ENCODE data around the gene HSH2D.

HSH2D gene

DNA sequence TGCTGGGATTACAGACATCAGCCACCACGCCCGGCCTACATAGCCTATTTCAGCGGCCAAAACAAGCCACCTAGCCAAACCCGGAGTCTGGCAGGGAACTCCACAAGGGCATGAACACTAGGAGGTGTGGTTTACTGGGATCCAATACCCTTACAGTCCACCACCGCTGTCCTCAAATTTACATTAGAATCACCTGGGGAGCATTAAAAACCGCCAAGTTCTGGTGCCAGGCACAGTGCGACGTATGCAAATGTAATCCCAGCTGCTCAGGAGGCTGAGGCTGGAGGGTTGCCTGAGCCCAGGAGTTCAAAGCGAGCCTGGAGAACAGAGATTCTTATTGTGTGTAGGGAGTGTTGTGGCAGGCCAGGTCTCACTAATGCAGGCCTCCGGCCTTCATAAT is 50.0 kb downstream of the HSH2D start:
- DNase-seq (ENCODE audit: low read depth in 2 of 2): no peak

- DNase-seq (ENCODE audit: low read depth in 2 of 2): no peak
Observed at GRCh38 chr19:16197188-16197621, 53.7 kb downstream of the HSH2D start.

GRCh38 chr19:16197622-16198369 is 54.3 kb downstream of the HSH2D start, which contains the start of gene AP1M1:
AP1M1 (plus strand) TSS chr19:16197911; CDS start chr19:16198027, 116 bp downstream.
- DNase-seq (ENCODE audit: low read depth in 2 of 2): peak; percentile 97

GRCh38 chr19:16198370-16198651 is 54.8 kb downstream of the HSH2D start:
- no peak for DNase-seq (ENCODE audit: low read depth in 2 of 2)

- DNase-seq (ENCODE audit: low read depth in 2 of 2): no peak
Observed at GRCh38 chr19:16199275-16199932, 55.9 kb downstream of the HSH2D start.

- no peak for DNase-seq (ENCODE audit: low read depth in 2 of 2)
Observed at GRCh38 chr19:16200038-16201010, 56.8 kb downstream of the HSH2D start.

GRCh38 chr19:16201011-16201391 is 57.5 kb downstream of the HSH2D start:
- DNase-seq (ENCODE audit: low read depth in 2 of 2): no peak

- no peak for DNase-seq (ENCODE audit: low read depth in 2 of 2)
Observed at GRCh38 chr19:16202320-16203255, 59.1 kb downstream of the HSH2D start.

- no peak for DNase-seq (ENCODE audit: low read depth in 2 of 2)
Observed at GRCh38 chr19:16203256-16204004, 59.9 kb downstream of the HSH2D start.

- no peak for DNase-seq (ENCODE audit: low read depth in 2 of 2)
Observed at GRCh38 chr19:16204005-16204294, 60.5 kb downstream of the HSH2D start.

- DNase-seq (ENCODE audit: low read depth in 2 of 2): no peak
Observed at GRCh38 chr19:16205205-16206045, 61.9 kb downstream of the HSH2D start.

GRCh38 chr19:16206046-16206605 is 62.6 kb downstream of the HSH2D start:
- no peak for DNase-seq (ENCODE audit: low read depth in 2 of 2)

DNA sequence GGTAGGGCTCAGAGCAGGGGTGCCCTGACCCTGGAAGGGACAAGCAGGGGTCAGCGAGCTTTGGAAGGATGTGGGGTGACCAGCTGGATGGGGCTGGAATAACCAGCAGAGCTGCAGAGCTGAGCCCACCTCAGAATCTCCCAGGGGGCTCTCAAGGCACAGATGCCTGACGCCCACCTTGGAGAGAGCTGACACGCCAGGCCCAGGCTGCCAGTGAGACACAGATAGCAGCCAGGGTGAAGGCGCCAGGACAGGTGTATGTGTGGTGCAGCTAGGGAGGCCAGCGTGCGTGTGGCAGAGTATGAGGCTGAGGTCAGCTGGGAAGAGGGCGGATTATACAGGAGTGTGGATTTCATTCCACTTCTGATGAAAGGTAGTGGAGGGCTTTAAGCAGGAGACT is 63.2 kb downstream of the HSH2D start:
- no peak for DNase-seq (ENCODE audit: low read depth in 2 of 2)

DNA sequence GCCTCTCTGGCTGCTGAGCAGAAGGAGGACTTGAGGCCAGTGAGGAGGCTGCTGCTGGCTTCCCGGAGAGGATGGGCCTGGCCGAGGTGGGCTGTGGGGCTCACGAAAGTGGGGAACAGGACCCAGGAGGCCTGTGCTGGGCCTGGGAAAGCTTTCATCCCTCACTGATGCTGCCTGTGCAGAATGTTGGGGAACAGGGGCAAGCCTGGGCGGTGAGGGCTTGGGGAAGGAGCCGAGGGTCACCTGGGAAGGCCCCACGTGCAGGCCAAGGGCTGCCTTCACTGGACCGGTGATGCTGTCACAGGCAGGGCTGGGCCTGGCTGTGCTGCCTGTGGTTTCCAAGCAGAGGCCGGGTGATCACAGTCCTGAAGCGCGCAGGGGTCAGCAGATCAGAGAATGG is 63.6 kb downstream of the HSH2D start:
- DNase-seq (ENCODE audit: low read depth in 2 of 2): no peak

GRCh38 chr19:16207490-16208025 is 64.1 kb downstream of the HSH2D start:
- DNase-seq (ENCODE audit: low read depth in 2 of 2): no peak

Data from stimulated activated CD8-positive, alpha-beta memory T cell treated with anti-CD3 and anti-CD28 coated beads, Interleukin-7, amount 100 ng/mL, for 1 hour (primary cell).